Fibroblast of lung (primary cell): ENCODE measurements around the gene ASB4. TPM values are rescaled to one million over a fixed set of nuclear protein-coding genes. Genes with fewer than 3 reads are reported as not detected.

Experiments used
- DNase-seq, 2 donors: peaks; one replicate each; pipeline versions ENCODE4 v3.0.0 to v3.0.0-alpha.2; 2010; ENCODE audit warnings: low read depth in 2 of 2
- H2AFZ ChIP-seq: 2 replicates; pipeline ENCODE4 v1.5.1; 2012; ENCODE audit warnings: low read length, control low read depth, inconsistent platforms
- H3K27ac ChIP-seq: 2 replicates; pipeline ENCODE4 v1.5.1; 2011; ENCODE audit warnings: low read length, control low read depth; ENCODE audit not compliant: insufficient read depth
- H3K27me3 ChIP-seq: 2 replicates; pipeline ENCODE4 v1.5.1; 2011; ENCODE audit warnings: mild to moderate bottlenecking, low read length; ENCODE audit not compliant: control insufficient read depth, insufficient read depth
- H3K36me3 ChIP-seq: 2 replicates; pipeline ENCODE4 v1.5.1; 2011; ENCODE audit warnings: low read length; ENCODE audit not compliant: control insufficient read depth, insufficient read depth
- H3K4me1 ChIP-seq: 2 replicates; pipeline ENCODE4 v1.5.1; 2011; ENCODE audit warnings: low read length; ENCODE audit not compliant: control insufficient read depth, insufficient read depth; ENCODE audit errors: extremely low read depth
- H3K4me2 ChIP-seq: 2 replicates; pipeline ENCODE4 v1.5.1; 2011; ENCODE audit warnings: low read length, control low read depth; ENCODE audit not compliant: insufficient read depth; ENCODE audit errors: extremely low read depth
- H3K4me3 ChIP-seq, 4 experiments: fragments of 200-600 bp in 1 of 4; sonication (generic) in 1 of 4; replicated peaks in 1 of 4; 2 replicates each; pipeline ENCODE4 v1.5.1; 2011 to 2016; ENCODE audit warnings: low read length in 4 of 4, low read depth in 3 of 4, mild to moderate bottlenecking in 3 of 4, control low read depth in 2 of 4, inconsistent platforms in 1 of 4, mixed read lengths in 1 of 4; ENCODE audit not compliant: insufficient read depth in 1 of 4; ENCODE audit errors: control extremely low read depth in 1 of 4
- H3K79me2 ChIP-seq: 2 replicates; pipeline ENCODE4 v1.5.1; 2012; ENCODE audit warnings: mild to moderate bottlenecking, low read length, inconsistent platforms; ENCODE audit not compliant: control insufficient read depth, insufficient read depth
- H3K9ac ChIP-seq: 2 replicates; pipeline ENCODE4 v1.5.1; 2011; ENCODE audit warnings: mild to moderate bottlenecking, low read length, control low read depth; ENCODE audit not compliant: insufficient read depth
- H3K9me3 ChIP-seq: 2 replicates; pipeline ENCODE4 v1.5.1; 2012; ENCODE audit warnings: low read depth, low read length; ENCODE audit not compliant: control insufficient read depth, insufficient read depth
- H4K20me1 ChIP-seq: 2 replicates; pipeline ENCODE4 v1.5.1; 2011; ENCODE audit warnings: low read length; ENCODE audit not compliant: control insufficient read depth, insufficient read depth; ENCODE audit errors: extremely low read depth
- CTCF ChIP-seq, 2 donors: IDR thresholded peaks in 1 of 2; conservative IDR thresholded peaks in 1 of 2; 1 replicate in 1 of 2; 2 replicates in 1 of 2; pipeline ENCODE4 v1.5.1; 2011 to 2012; ENCODE audit warnings: low read length in 2 of 2, control low read depth in 1 of 2, inconsistent platforms in 1 of 2, low read depth in 1 of 2, mild to moderate bottlenecking in 1 of 2
- EZH2 ChIP-seq: IDR thresholded peaks from 2 replicates; pipeline ENCODE4 v1.5.1; 2012; ENCODE audit warnings: low read length, control low read depth, mild to moderate bottlenecking; ENCODE audit errors: missing control alignments
- polyA plus RNA-seq, 2 donors: library from polyadenylated mRNA; depleted of rRNA in 1 of 2; stranded (reverse) in 1 of 2; unstranded in 1 of 2; fragments of >200 nt; gene quantifications; 2 replicates each; pipeline ENCODE4 v1.2.1, GENCODE V29; 2011 to 2012; ENCODE audit warnings: missing spikeins in 1 of 2
- total RNA-seq: library from RNA; depleted of rRNA; stranded (reverse); fragments of >200 nt; gene quantifications from 2 replicates; pipeline ENCODE4 v1.2.1, GENCODE V29; 2014

ASB4 gene
- total and polyA plus RNA-seq, 2 donors (not counting 1 experiment from before 2014, with no cell fraction given) = not detected

GRCh38 chr7:95540366-95540765 is 54.6 kb downstream of the ASB4 start:
- Histone ChIP-seq H3K4me2 (no peak overlapping the region), H3K79me2 (no peaks in the 10 kb centered on the region), H3K9me3 (no peaks in the 10 kb centered on the region), H2AFZ (no peak overlapping the region), H3K4me3 (no peak overlapping the region), H3K4me1 (no peaks in the 10 kb centered on the region), H4K20me1 (no peaks in the 10 kb centered on the region), H3K27ac (no peak overlapping the region), H3K9ac (no peak overlapping the region), H3K27me3 (no peaks in the 10 kb centered on the region), H3K36me3 (no peaks in the 10 kb centered on the region)
- no peak for DNase-seq
- TF ChIP-seq EZH2 (no peak), CTCF (conservative IDR thresholded peaks at IDR 0.05 in 1 of 2, IDR thresholded peaks at IDR 0.05 in 1 of 2; ENCODE audit: low read depth in 1 of 2, low read length in 2 of 2) (no peak)

GRCh38 chr7:95543312-95543711 is 57.6 kb downstream of the ASB4 start:
- H3K9me3 ChIP-seq = no peaks in the 10 kb centered on the region
- DNase-seq = no peak
- no peaks in the 10 kb centered on the region for H3K36me3 ChIP-seq
- TF ChIP-seq CTCF (conservative IDR thresholded peaks at IDR 0.05 in 1 of 2, IDR thresholded peaks at IDR 0.05 in 1 of 2; ENCODE audit: low read depth in 1 of 2, low read length in 2 of 2) (no peak), EZH2 (no peak)
- H3K4me2 ChIP-seq = no peak overlapping the region
- no peaks in the 10 kb centered on the region for H3K27me3 ChIP-seq
- H3K9ac ChIP-seq = no peak overlapping the region
- no peaks in the 10 kb centered on the region for H3K79me2 ChIP-seq
- H4K20me1 ChIP-seq = no peaks in the 10 kb centered on the region
- no peak overlapping the region for H3K4me3 ChIP-seq
- peaks cover 2% of the 10 kb centered on the region for H3K4me1 ChIP-seq
- no peak overlapping the region for H2AFZ ChIP-seq
- H3K27ac ChIP-seq = no peak overlapping the region

GRCh38 chr7:95544171-95544570 is 58.4 kb downstream of the ASB4 start:
- no peaks in the 10 kb centered on the region for H3K9me3 ChIP-seq
- H3K4me2 ChIP-seq = no peak overlapping the region
- H3K9ac ChIP-seq = no peak overlapping the region
- no peaks in the 10 kb centered on the region for H3K36me3 ChIP-seq
- peaks cover 2% of the 10 kb centered on the region for H3K4me1 ChIP-seq
- peak in 1 of 2 donors; percentile 11 for DNase-seq
- H3K27me3 ChIP-seq = no peaks in the 10 kb centered on the region
- no peak overlapping the region for H3K27ac ChIP-seq
- H2AFZ ChIP-seq = no peak overlapping the region
- TF ChIP-seq CTCF (conservative IDR thresholded peaks at IDR 0.05 in 1 of 2, IDR thresholded peaks at IDR 0.05 in 1 of 2; ENCODE audit: low read depth in 1 of 2, low read length in 2 of 2) = no peak
- no peak for TF ChIP-seq EZH2
- no peaks in the 10 kb centered on the region for H4K20me1 ChIP-seq
- no peaks in the 10 kb centered on the region for H3K79me2 ChIP-seq
- no peak overlapping the region for H3K4me3 ChIP-seq
